ENCODE data around the gene EEIG2.

- no peak for TF ChIP-seq CTCF (IDR thresholded peaks at IDR 0.05 in 4 of 5, conservative IDR thresholded peaks at IDR 0.05 in 1 of 5)
- no peak for TF ChIP-seq POLR2A (IDR thresholded peaks at IDR 0.05)
Measured at GRCh38 chr1:108553905-108554304, 6.0 kb upstream of the EEIG2 start.
